Endodermal cell (in vitro differentiated cells): ENCODE data around the gene SGMS1. TPM values are rescaled to one million over a fixed set of nuclear protein-coding genes. Genes with fewer than 3 reads are reported as not detected.

Experiments used
- DNase-seq: peaks from one replicate; pipeline ENCODE4 v3.0.0-alpha.2; 2017
- H3K27ac ChIP-seq: 2 replicates; pipeline ENCODE4 v1.5.1; 2013; ENCODE audit warnings: mild to moderate bottlenecking, low read depth, low read length, moderate library complexity
- H3K27me3 ChIP-seq: 2 replicates; pipeline ENCODE4 v1.6.1; 2013; ENCODE audit warnings: mild to moderate bottlenecking, low read length, moderate library complexity; ENCODE audit not compliant: insufficient read depth, control insufficient read depth, poor library complexity, severe bottlenecking
- H3K36me3 ChIP-seq: 2 replicates; pipeline ENCODE4 v1.7.0; 2013; ENCODE audit warnings: mild to moderate bottlenecking, low read length, moderate library complexity; ENCODE audit not compliant: control insufficient read depth, insufficient read depth
- H3K4me1 ChIP-seq: one replicate; pipeline ENCODE4 v1.7.0; 2013; ENCODE audit warnings: low read length; ENCODE audit not compliant: control insufficient read depth, insufficient read depth
- H3K4me3 ChIP-seq: 2 replicates; pipeline ENCODE4 v1.5.1; 2013; ENCODE audit warnings: mild to moderate bottlenecking, low read length, moderate library complexity
- H3K9ac ChIP-seq: 2 replicates; pipeline ENCODE4 v1.6.1; 2013; ENCODE audit warnings: mild to moderate bottlenecking, low read length, moderate library complexity; ENCODE audit not compliant: poor library complexity, severe bottlenecking; ENCODE audit errors: extremely low read depth
- H3K9me3 ChIP-seq: 2 replicates; pipeline ENCODE4 v1.6.1; 2013; ENCODE audit warnings: mild to moderate bottlenecking, low read length, moderate library complexity; ENCODE audit not compliant: control insufficient read depth
- H3K27ac Mint-ChIP-seq: 2 replicates; pipeline ENCODE4 v1.8.0; 2020; ENCODE audit warnings: mixed read lengths
- H3K27me3 Mint-ChIP-seq: 2 replicates; pipeline ENCODE4 v1.8.0; 2021; ENCODE audit warnings: mild to moderate bottlenecking, mixed read lengths; ENCODE audit not compliant: insufficient read depth
- H3K36me3 Mint-ChIP-seq: 2 replicates; pipeline ENCODE4 v1.8.0; 2020; ENCODE audit warnings: low read depth, mixed read lengths
- H3K4me1 Mint-ChIP-seq: 2 replicates; pipeline ENCODE4 v1.8.0; 2020; ENCODE audit warnings: mixed read lengths
- H3K4me3 Mint-ChIP-seq: 2 replicates; pipeline ENCODE4 v1.8.0; 2020; ENCODE audit warnings: mild to moderate bottlenecking, moderate library complexity, mixed read lengths
- H3K9me3 Mint-ChIP-seq: 2 replicates; pipeline ENCODE4 v1.8.0; 2020; ENCODE audit warnings: mild to moderate bottlenecking, mixed read lengths
- WGBS, 2 experiments: methylation state at CpG; one replicate each; pipeline versions ENCODE4 v1.1.5 to v1.1.7; 2013; ENCODE audit warnings: missing lambda C conversion rate in 2 of 2, mixed read lengths in 1 of 2; ENCODE audit not compliant: insufficient coverage in 1 of 2, insufficient read length in 1 of 2; 5-methylcytosine and 5-hydroxymethylcytosine counted together
- total RNA-seq, 2 donors: library from RNA; stranded (reverse); fragmentation: NEBNext Ultra II Directional in 1 of 2; extraction: Animal tissue kit (Norgen Biotek cat#: 25700) in 1 of 2; gene quantifications; 2 replicates in 1 of 2; 3 replicates in 1 of 2; pipeline ENCODE4 v1.2.1, GENCODE V29; 2021
- TF ChIP-seq, protein P1 (sequence below): fragments of 200-600 bp; sonication (generic); conservative IDR thresholded peaks from 2 replicates; pipeline ENCODE4 v1.5.0; 2021; ENCODE audit warnings: antibody characterized with exemption, mild to moderate bottlenecking

Gene SGMS1
- total RNA-seq, 2 donors from 2014 or later, result 12.0 to 14.3 TPM

GRCh38 chr10:50324046-50324445 is 299.7 kb downstream of the SGMS1 start:
- Mint-ChIP-seq H3K9me3 (no peaks in the 10 kb centered on the region), H3K27me3 (no peaks in the 10 kb centered on the region), H3K36me3 (no peaks in the 10 kb centered on the region), H3K27ac (no peak overlapping the region), H3K4me1 (peaks cover 4% of the 10 kb centered on the region), H3K4me3 (no peak overlapping the region)
- DNase-seq, result no peak
- no peaks in the 10 kb centered on the region for H3K4me1 ChIP-seq
- H3K9me3 ChIP-seq, result no peaks in the 10 kb centered on the region
- 86 to 95% methylated on average over 1 to 2 of the region's 2 CpGs for WGBS, 2 experiments
- no peaks in the 10 kb centered on the region for H3K27me3 ChIP-seq
- H3K27ac ChIP-seq, result no peak overlapping the region
- no peak overlapping the region for H3K4me3 ChIP-seq
- TF ChIP-seq, protein P1, sequence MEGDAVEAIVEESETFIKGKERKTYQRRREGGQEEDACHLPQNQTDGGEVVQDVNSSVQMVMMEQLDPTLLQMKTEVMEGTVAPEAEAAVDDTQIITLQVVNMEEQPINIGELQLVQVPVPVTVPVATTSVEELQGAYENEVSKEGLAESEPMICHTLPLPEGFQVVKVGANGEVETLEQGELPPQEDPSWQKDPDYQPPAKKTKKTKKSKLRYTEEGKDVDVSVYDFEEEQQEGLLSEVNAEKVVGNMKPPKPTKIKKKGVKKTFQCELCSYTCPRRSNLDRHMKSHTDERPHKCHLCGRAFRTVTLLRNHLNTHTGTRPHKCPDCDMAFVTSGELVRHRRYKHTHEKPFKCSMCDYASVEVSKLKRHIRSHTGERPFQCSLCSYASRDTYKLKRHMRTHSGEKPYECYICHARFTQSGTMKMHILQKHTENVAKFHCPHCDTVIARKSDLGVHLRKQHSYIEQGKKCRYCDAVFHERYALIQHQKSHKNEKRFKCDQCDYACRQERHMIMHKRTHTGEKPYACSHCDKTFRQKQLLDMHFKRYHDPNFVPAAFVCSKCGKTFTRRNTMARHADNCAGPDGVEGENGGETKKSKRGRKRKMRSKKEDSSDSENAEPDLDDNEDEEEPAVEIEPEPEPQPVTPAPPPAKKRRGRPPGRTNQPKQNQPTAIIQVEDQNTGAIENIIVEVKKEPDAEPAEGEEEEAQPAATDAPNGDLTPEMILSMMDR, result no peak
- H3K9ac ChIP-seq, result no peak overlapping the region
- no peaks in the 10 kb centered on the region for H3K36me3 ChIP-seq

DNA sequence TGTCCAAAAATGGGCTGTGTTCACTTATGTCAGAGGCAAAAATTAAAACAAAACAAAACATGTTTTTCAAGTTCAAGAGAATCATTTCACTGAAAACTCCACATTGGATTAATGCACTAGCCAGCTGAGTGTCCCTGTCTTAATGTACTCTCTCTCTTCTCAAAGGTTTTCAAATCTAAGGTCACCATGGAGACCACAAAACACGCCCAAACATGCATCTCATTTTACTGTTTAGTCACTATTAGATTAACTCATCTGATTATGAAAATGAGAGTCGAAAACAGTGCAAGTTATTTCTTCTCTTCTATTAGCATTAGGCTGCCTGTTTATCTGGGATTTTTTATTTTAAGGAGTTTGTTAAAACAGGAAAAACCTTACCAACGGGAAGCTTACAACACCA is 301.7 kb downstream of the SGMS1 start:
- Histone ChIP-seq H3K27ac (peak overlapping the region; percentile 25), H3K27me3 (no peaks in the 10 kb centered on the region), H3K9me3 (no peaks in the 10 kb centered on the region), H3K36me3 (no peaks in the 10 kb centered on the region), H3K9ac (no peak overlapping the region), H3K4me1 (no peaks in the 10 kb centered on the region), H3K4me3 (no peak overlapping the region)
- no peaks in the 10 kb centered on the region for H3K36me3 Mint-ChIP-seq
- DNase-seq, result no peak
- WGBS, 2 experiments, result 90% methylated on average over 2 of the region's 3 CpGs; no CpG with 5 or more reads in 1 of the 2 experiments
- H3K27ac Mint-ChIP-seq, result no peak overlapping the region
- H3K27me3 Mint-ChIP-seq, result no peaks in the 10 kb centered on the region
- TF ChIP-seq, protein P1, result no peak
- no peak overlapping the region for H3K4me3 Mint-ChIP-seq
- no peaks in the 10 kb centered on the region for H3K9me3 Mint-ChIP-seq
- H3K4me1 Mint-ChIP-seq, result peaks cover 4% of the 10 kb centered on the region

- no peaks in the 10 kb centered on the region for H3K27me3 Mint-ChIP-seq
- H3K4me1 Mint-ChIP-seq, result no peaks in the 10 kb centered on the region
- TF ChIP-seq, protein P1, result no peak
- H3K36me3 Mint-ChIP-seq, result no peaks in the 10 kb centered on the region
- H3K9me3 Mint-ChIP-seq, result no peaks in the 10 kb centered on the region
- DNase-seq, result no peak
- Histone ChIP-seq H3K4me3 (no peak overlapping the region), H3K27me3 (no peaks in the 10 kb centered on the region), H3K4me1 (no peaks in the 10 kb centered on the region), H3K9me3 (no peaks in the 10 kb centered on the region), H3K9ac (no peak overlapping the region), H3K27ac (no peak overlapping the region), H3K36me3 (no peaks in the 10 kb centered on the region)
- H3K27ac Mint-ChIP-seq, result no peak overlapping the region
- H3K4me3 Mint-ChIP-seq, result no peak overlapping the region
These were observed 305.6 kb downstream of the SGMS1 start for GRCh38 chr10:50318129-50318528.
